GM19328 (cell line): Measurements from ENCODE around the gene BST1.

ENCODE experiments used
- ATAC-seq: cut with Tn5 transposase; IDR thresholded peaks from one replicate; pipeline ENCODE4 v1.9.1; 2021; ENCODE audit warnings: mild to moderate bottlenecking, moderate library complexity; ENCODE audit not compliant: unreplicated experiment

Gene BST1

GRCh38 chr4:15777697-15778288 is 74.9 kb downstream of the BST1 start:
- ATAC-seq, result no peak

GRCh38 chr4:15778289-15779241 is 75.7 kb downstream of the BST1 start, which contains the start of gene CD38:
TSS of gene CD38 (plus strand) at chr4:15778328. CDS start at chr4:15778415, 87 bp downstream.
- peak; percentile 55 for ATAC-seq

- no peak for ATAC-seq
Observed at GRCh38 chr4:15779306-15779705, 76.4 kb downstream of the BST1 start.

DNA sequence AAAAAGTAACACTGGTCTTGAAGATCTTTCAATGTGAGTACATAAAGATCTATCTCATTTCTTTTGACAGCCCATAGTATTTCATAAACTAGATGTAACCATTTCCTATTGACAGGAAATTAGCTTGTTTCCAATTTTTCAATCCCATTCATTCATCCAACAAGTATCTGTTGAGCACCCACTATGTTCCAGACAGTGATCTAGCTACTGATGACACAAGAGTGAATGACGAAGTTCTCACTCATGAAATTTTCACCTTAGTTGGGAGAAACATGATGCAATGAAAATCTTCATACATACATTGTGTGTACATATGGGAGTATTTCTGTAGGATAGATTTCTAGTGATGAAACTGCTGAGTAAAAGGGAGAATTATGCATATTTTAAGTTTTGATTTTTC is 76.9 kb downstream of the BST1 start:
- ATAC-seq, result no peak

- no peak for ATAC-seq
Observed at GRCh38 chr4:15781427-15782095, 78.7 kb downstream of the BST1 start.
